H1 (cell line): ENCODE measurements around the gene PHRF1. TPM values are rescaled to one million over a fixed set of nuclear protein-coding genes. Genes with fewer than 3 reads are reported as not detected.

Experiments
- CTCF ChIA-PET: fragments of 300-600 bp; sonication (Branson Sonifier 250); formaldehyde crosslinking; loops from one replicate; lab custom pipeline; 2021; ENCODE audit not compliant: partially characterized antibody; lab: Charles Lee
- POLR2A ChIA-PET: fragments of 300-600 bp; sonication (Branson Sonifier 250); formaldehyde crosslinking; loops from one replicate; lab custom pipeline; 2021; ENCODE audit warnings: inconsistent platforms; ENCODE audit not compliant: partially characterized antibody; lab: Charles Lee
- DNase-seq, 2 experiments: peaks; one replicate each; pipeline versions ENCODE4 v3.0.0 to v3.0.0-alpha.2; 2010 to 2022; ENCODE audit warnings: low spot score in 2 of 2, low read depth in 1 of 2, mixed read lengths in 1 of 2
- FAIRE-seq: peaks from 2 replicates; lab custom pipeline; 2011; peaks lifted over from hg19 to GRCh38; lab: Jason Lieb, UNC
- H2AFZ ChIP-seq: 2 replicates; pipeline ENCODE4 v1.8.1; 2012; ENCODE audit warnings: low read length, inconsistent platforms
- H2AK5ac ChIP-seq: 2 replicates; pipeline ENCODE4 v1.6.1; 2013; ENCODE audit warnings: low read depth, low read length
- H2BK120ac ChIP-seq: replicated peaks from 2 replicates; pipeline ENCODE3; 2013; ENCODE audit warnings: low read depth, low read length, inconsistent platforms
- H2BK12ac ChIP-seq: 2 replicates; pipeline ENCODE4 v1.6.1; 2013; ENCODE audit warnings: low read depth, low read length
- H2BK15ac ChIP-seq: 2 replicates; pipeline ENCODE4 v1.6.1; 2013; ENCODE audit warnings: low read length
- H2BK20ac ChIP-seq: 2 replicates; pipeline ENCODE4 v1.6.1; 2013; ENCODE audit warnings: low read length
- H2BK5ac ChIP-seq: 2 replicates; pipeline ENCODE4 v1.6.1; 2013; ENCODE audit warnings: low read depth, low read length
- H3K14ac ChIP-seq: 2 replicates; pipeline ENCODE4 v1.6.1; 2013; ENCODE audit warnings: inconsistent platforms; ENCODE audit not compliant: insufficient read length
- H3K18ac ChIP-seq: 2 replicates; pipeline ENCODE4 v1.6.1; 2013; ENCODE audit warnings: low read length; ENCODE audit errors: extremely low read depth
- H3K23ac ChIP-seq: 2 replicates; pipeline ENCODE4 v1.6.1; 2013; ENCODE audit warnings: inconsistent platforms; ENCODE audit not compliant: insufficient read length
- H3K23me2 ChIP-seq: 2 replicates; pipeline ENCODE4 v1.6.1; 2013; ENCODE audit warnings: low read depth, low read length
- H3K27ac ChIP-seq: 2 replicates; pipeline ENCODE4 v1.6.1; 2011; ENCODE audit warnings: low read depth, low read length, inconsistent platforms
- H3K27me3 ChIP-seq, 4 experiments: replicated peaks in 1 of 4; 1 replicate in 1 of 4; 2 replicates in 3 of 4; pipeline versions ENCODE4 v1.6.1 to v1.8.1; 2011 to 2013; ENCODE audit warnings: low read length in 3 of 4, mild to moderate bottlenecking in 3 of 4, inconsistent platforms in 2 of 4, mixed read lengths in 2 of 4, moderate library complexity in 1 of 4; ENCODE audit not compliant: control insufficient read depth in 3 of 4, insufficient read depth in 3 of 4; ENCODE audit errors: extremely low read depth in 1 of 4
- H3K36me3 ChIP-seq, 4 experiments: 2 replicates each; pipeline versions ENCODE4 v1.6.1 to v1.8.1; 2011 to 2013; ENCODE audit warnings: mild to moderate bottlenecking in 4 of 4, low read length in 3 of 4, moderate library complexity in 2 of 4, control low read depth in 1 of 4, inconsistent platforms in 1 of 4; ENCODE audit not compliant: insufficient read depth in 4 of 4, control insufficient read depth in 2 of 4
- H3K4ac ChIP-seq: replicated peaks from 2 replicates; pipeline ENCODE3; 2013; ENCODE audit warnings: low read length, low read depth, mixed read lengths, inconsistent platforms; ENCODE audit not compliant: insufficient read length
- H3K4me1 ChIP-seq, 4 experiments: replicated peaks in 1 of 4; 1 replicate in 1 of 4; 2 replicates in 3 of 4; pipeline versions ENCODE4 v1.6.1 to v1.8.1; 2011 to 2013; ENCODE audit warnings: low read length in 3 of 4, inconsistent platforms in 2 of 4, mixed read lengths in 1 of 4; ENCODE audit not compliant: insufficient read depth in 4 of 4, control insufficient read depth in 3 of 4
- H3K4me2 ChIP-seq, 2 experiments: 2 replicates each; pipeline versions ENCODE4 v1.6.1 to v1.8.1; 2011 to 2013; ENCODE audit warnings: low read depth in 2 of 2, low read length in 2 of 2, control low read depth in 1 of 2, inconsistent platforms in 1 of 2, mild to moderate bottlenecking in 1 of 2; ENCODE audit not compliant: insufficient read depth in 1 of 2
- H3K4me3 ChIP-seq, 4 experiments: fragments of 200-600, 300-600 bp in 1 of 4; sonication (generic), shearing (Covaris generic), sonication (Bioruptor Twin) in 1 of 4; 2 replicates each; pipeline versions ENCODE4 v1.5.1 to v1.8.1; 2011 to 2016; ENCODE audit warnings: low read length in 4 of 4, low read depth in 3 of 4, control low read depth in 2 of 4, inconsistent platforms in 2 of 4, mild to moderate bottlenecking in 2 of 4, mixed read lengths in 1 of 4, moderate library complexity in 1 of 4; ENCODE audit not compliant: insufficient read depth in 2 of 4; ENCODE audit errors: extremely low read depth in 1 of 4
- H3K56ac ChIP-seq: replicated peaks from 2 replicates; pipeline ENCODE3; 2013; ENCODE audit warnings: low read depth, mild to moderate bottlenecking, mixed read lengths, low read length, inconsistent platforms; ENCODE audit not compliant: insufficient read length
- H3K79me1 ChIP-seq: 2 replicates; pipeline ENCODE4 v1.6.1; 2013; ENCODE audit warnings: low read depth, low read length, control low read depth
- H3K79me2 ChIP-seq, 2 experiments: 2 replicates each; pipeline versions ENCODE4 v1.6.1 to v1.8.1; 2012 to 2013; ENCODE audit warnings: low read length in 2 of 2, mild to moderate bottlenecking in 2 of 2, inconsistent platforms in 1 of 2; ENCODE audit not compliant: insufficient read depth in 2 of 2, control insufficient read depth in 1 of 2
- H3K9ac ChIP-seq, 4 experiments: replicated peaks in 1 of 4; 1 replicate in 1 of 4; 2 replicates in 3 of 4; pipeline versions ENCODE4 v1.6.1 to v1.8.1; 2011 to 2013; ENCODE audit warnings: low read depth in 3 of 4, low read length in 3 of 4, control low read depth in 2 of 4, mild to moderate bottlenecking in 2 of 4, moderate library complexity in 2 of 4, inconsistent platforms in 1 of 4; ENCODE audit errors: extremely low read depth in 1 of 4
- H3K9me3 ChIP-seq, 2 experiments: 2 replicates each; pipeline versions ENCODE4 v1.6.1 to v1.8.1; 2012 to 2013; ENCODE audit warnings: mild to moderate bottlenecking in 2 of 2, moderate library complexity in 2 of 2, control low read depth in 1 of 2, inconsistent platforms in 1 of 2, low read depth in 1 of 2, low read length in 1 of 2, mixed read lengths in 1 of 2; ENCODE audit not compliant: insufficient read depth in 2 of 2
- H4K20me1 ChIP-seq, 2 experiments: replicated peaks in 1 of 2; 2 replicates each; pipeline versions ENCODE3 to v1.8.1; 2011 to 2013; ENCODE audit warnings: inconsistent platforms in 2 of 2, low read length in 2 of 2, mild to moderate bottlenecking in 1 of 2; ENCODE audit not compliant: insufficient read depth in 2 of 2, control insufficient read depth in 1 of 2
- H4K5ac ChIP-seq: 2 replicates; pipeline ENCODE4 v1.6.1; 2013; ENCODE audit warnings: low read length, low read depth, mixed read lengths, inconsistent platforms; ENCODE audit not compliant: insufficient read length
- H4K8ac ChIP-seq: 2 replicates; pipeline ENCODE4 v1.8.0; 2013; ENCODE audit warnings: mild to moderate bottlenecking, moderate library complexity, low read length, inconsistent platforms; ENCODE audit not compliant: insufficient read depth; ENCODE audit errors: extremely low read depth
- H4K91ac ChIP-seq: replicated peaks from 2 replicates; pipeline ENCODE3; 2013; ENCODE audit warnings: low read length, mixed read lengths, inconsistent platforms; ENCODE audit not compliant: insufficient read length
- CTBP2 ChIP-seq: IDR thresholded peaks from 2 replicates; pipeline ENCODE4 v1.7.0; 2011; ENCODE audit warnings: borderline replicate concordance, mild to moderate bottlenecking, moderate library complexity, mixed read lengths, low read length; ENCODE audit not compliant: insufficient read depth, insufficient read length
- WGBS, 2 experiments: shearing (Covaris generic) in 1 of 2; methylation state at CpG; one replicate each; pipeline versions ENCODE4 v1.1.6 to v1.1.7; 2013 to 2015; ENCODE audit warnings: low lambda C conversion rate in 2 of 2, mixed read lengths in 2 of 2, inconsistent platforms in 1 of 2, low coverage in 1 of 2, missing lambda C conversion rate in 1 of 2; ENCODE audit not compliant: insufficient replicate concordance in 2 of 2, insufficient coverage in 1 of 2, insufficient read length in 1 of 2; ENCODE audit errors: extremely low coverage in 1 of 2, missing lambda C conversion rate in 1 of 2; 5-methylcytosine and 5-hydroxymethylcytosine counted together
- polyA plus RNA-seq, 7 experiments: library from polyadenylated mRNA; depleted of rRNA in 3 of 7; stranded (reverse) in 5 of 7; unstranded in 2 of 7; fragments of >200 nt in 5 of 7; fragments of 200-250 nt in 2 of 7; gene quantifications; 1 replicate in 5 of 7; 2 replicates in 1 of 7; 4 replicates in 1 of 7; pipeline versions ENCODE4 v1.2.1 to v1.2.3, GENCODE V29; 2011 to 2013; ENCODE audit warnings: missing spikeins in 2 of 7, mixed read lengths in 2 of 7
- total RNA-seq: library from RNA; stranded (reverse); fragmentation: NEBNext Ultra II Directional; extraction: Animal tissue kit (Norgen Biotek cat#: 25700); gene quantifications from 2 replicates; pipeline ENCODE4 v1.2.1, GENCODE V29; 2021

PHRF1 gene
- total and polyA plus RNA-seq, 2 of the 8 experiments (the other 6 are each of a cell fraction or from before 2014, with no cell fraction given), result 13.4 to 37.3 TPM

GRCh38 chr11:563812-564578 is 12.3 kb upstream of the PHRF1 start:
- H3K56ac ChIP-seq, result no peak overlapping the region
- no peak overlapping the region for H2AFZ ChIP-seq
- no peaks in the 10 kb centered on the region; a peak in 3 of 7 replicates for H3K27me3 ChIP-seq
- H2BK20ac ChIP-seq, result no peak overlapping the region
- no peak overlapping the region for H2BK120ac ChIP-seq
- H3K4ac ChIP-seq, result no peak overlapping the region
- peaks cover 0 to 8% (median 4%) of the 10 kb centered on the region in 4 experiments; a peak in 5 of 8 replicates for H3K36me3 ChIP-seq
- peaks cover 13% of the 10 kb centered on the region for H3K79me1 ChIP-seq
- POLR2A ChIA-PET, result interaction anchor here (0.6 to 3.4 kb wide), 5 partner anchors 12 to 184 kb away, joined by 3 to 15 read pairs (median 8); partner anchors contain the start of gene PHRF1
- peaks cover 0 to 4% of the 10 kb centered on the region in 2 experiments; a peak in 1 of 4 replicates for H3K79me2 ChIP-seq
- H3K18ac ChIP-seq, result no peak overlapping the region
- WGBS, 2 experiments, result 91% methylated on average over 12 of the region's 12 CpGs; no CpG with 5 or more reads in 1 of the 2 experiments
- H2BK15ac ChIP-seq, result no peak overlapping the region
- no peak for DNase-seq
- no peak overlapping the region for H4K91ac ChIP-seq
- H3K23me2 ChIP-seq, result peaks cover 14% of the 10 kb centered on the region; the same call in 1 of the 2 replicates
- H3K9ac ChIP-seq, result no peak overlapping the region
- CTCF ChIA-PET, result interaction anchor here (0.8 to 2.0 kb wide), 7 partner anchors 9 to 200 kb away, joined by 3 to 6 read pairs (median 4); no protein-coding TSS in a partner anchor
- H3K27ac ChIP-seq, result no peak overlapping the region
- no peak overlapping the region for H3K23ac ChIP-seq
- peaks cover 10 to 32% of the 10 kb centered on the region in 2 experiments for H4K20me1 ChIP-seq
- no peak for FAIRE-seq
- H3K4me1 ChIP-seq, result peaks cover 0 to 26% (median 15%) of the 10 kb centered on the region in 4 experiments; a peak in 6 of 7 replicates
- H3K4me3 ChIP-seq, result no peak overlapping the region
- no peak overlapping the region for H3K14ac ChIP-seq
- no peak overlapping the region for H3K4me2 ChIP-seq
- H4K8ac ChIP-seq, result no peak overlapping the region
- no peaks in the 10 kb centered on the region for H3K9me3 ChIP-seq
- H2BK5ac ChIP-seq, result no peak overlapping the region
- TF ChIP-seq CTBP2, result no peak
- TF ChIP-seq, all 59 proteins: peak for 0
- H2BK12ac ChIP-seq, result no peak overlapping the region
- no peak overlapping the region for H4K5ac ChIP-seq
- H2AK5ac ChIP-seq, result no peak overlapping the region
